WTC11 (cell line): ENCODE measurements around the gene OR5K3. TPM values are rescaled to one million over a fixed set of nuclear protein-coding genes. Genes with fewer than 3 reads are reported as not detected.

Experiments used
- ATAC-seq: fragments of 200-7000 bp; cut with Tn5 transposase; 2 replicates; pipeline ENCODE4 v1.10.0; 2021; ENCODE audit warnings: mild to moderate bottlenecking, moderate library complexity
- CTCF ChIA-PET: fragments of 300-600 bp; sonication (Branson Sonifier 250); formaldehyde crosslinking; loops from one replicate; lab custom pipeline; 2021; ENCODE audit warnings: antibody characterized with exemption; lab: Charles Lee
- POLR2A ChIA-PET: fragments of 350-600 bp; sonication (Branson Sonifier 250); formaldehyde crosslinking; loops from one replicate; lab custom pipeline; 2021; ENCODE audit warnings: antibody characterized with exemption; lab: Charles Lee
- DNase-seq: peaks from one replicate; pipeline ENCODE4 v3.0.0; 2021; ENCODE audit warnings: low spot score
- H3K27ac Mint-ChIP-seq: 2 replicates; pipeline ENCODE4 v1.8.0; 2021; ENCODE audit warnings: mixed read lengths
- H3K27me3 Mint-ChIP-seq: 2 replicates; pipeline ENCODE4 v1.8.0; 2021; ENCODE audit warnings: low read depth, mild to moderate bottlenecking, moderate library complexity, mixed read lengths
- H3K36me3 Mint-ChIP-seq: 2 replicates; pipeline ENCODE4 v1.8.0; 2021; ENCODE audit warnings: mixed read lengths
- H3K4me1 Mint-ChIP-seq: 2 replicates; pipeline ENCODE4 v1.8.0; 2022; ENCODE audit warnings: mixed read lengths
- H3K4me3 Mint-ChIP-seq: 2 replicates; pipeline ENCODE4 v1.8.0; 2021; ENCODE audit warnings: mild to moderate bottlenecking, moderate library complexity, mixed read lengths
- H3K9me3 Mint-ChIP-seq: 2 replicates; pipeline ENCODE4 v1.8.0; 2021; ENCODE audit warnings: mixed read lengths
- AR ChIP-seq: fragments of 250-450 bp; sonication (Bioruptor Pico); IDR thresholded peaks from 2 replicates; pipeline ENCODE4 v1.9.0; 2021; ENCODE audit warnings: mild to moderate bottlenecking
- ATF3 ChIP-seq: sonication (generic); formaldehyde crosslinking; conservative IDR thresholded peaks from 2 replicates; pipeline ENCODE4 v1.8.1; 2022; ENCODE audit warnings: mild to moderate bottlenecking, missing genetic modification reagents
- E2F1 ChIP-seq: sonication (generic); formaldehyde crosslinking; IDR thresholded peaks from 2 replicates; pipeline ENCODE4 v1.8.0; 2022; ENCODE audit warnings: mild to moderate bottlenecking, missing genetic modification reagents
- ELF4 ChIP-seq: sonication (generic); formaldehyde crosslinking; IDR thresholded peaks from 2 replicates; pipeline ENCODE4 v1.8.1; 2022; ENCODE audit warnings: low read depth, mild to moderate bottlenecking, moderate library complexity, missing genetic modification reagents
- EMX1 ChIP-seq: fragments of 250-450 bp; sonication (Bioruptor Pico); IDR thresholded peaks from 2 replicates; pipeline ENCODE4 v1.8.0; 2021; ENCODE audit warnings: mild to moderate bottlenecking
- FOXK1 ChIP-seq: sonication (generic); formaldehyde crosslinking; IDR thresholded peaks from 2 replicates; pipeline ENCODE4 v1.8.0; 2022; ENCODE audit warnings: mild to moderate bottlenecking, moderate library complexity, missing genetic modification reagents
- GABPB1 ChIP-seq: sonication (generic); formaldehyde crosslinking; IDR thresholded peaks from 2 replicates; pipeline ENCODE4 v1.8.1; 2023; ENCODE audit warnings: mild to moderate bottlenecking, missing genetic modification reagents
- GRHL2 ChIP-seq: fragments of 250-450 bp; sonication (Bioruptor Pico); IDR thresholded peaks from 2 replicates; pipeline ENCODE4 v1.8.0; 2022; ENCODE audit warnings: mild to moderate bottlenecking, moderate library complexity; ENCODE audit not compliant: insufficient replicate concordance, severe bottlenecking
- GTF2I ChIP-seq: fragments of 250-450 bp; sonication (Bioruptor Pico); conservative IDR thresholded peaks from 2 replicates; pipeline ENCODE4 v1.4.0; 2021; ENCODE audit warnings: mild to moderate bottlenecking
- HMGXB4 ChIP-seq: sonication (generic); formaldehyde crosslinking; IDR thresholded peaks from 2 replicates; pipeline ENCODE4 v1.8.1; 2023; ENCODE audit warnings: mild to moderate bottlenecking, moderate library complexity, missing genetic modification reagents
- KAT7 ChIP-seq: sonication (generic); formaldehyde crosslinking; IDR thresholded peaks from 2 replicates; pipeline ENCODE4 v1.8.1; 2023; ENCODE audit warnings: missing genetic modification reagents, mild to moderate bottlenecking, borderline replicate concordance
- NFE2L1 ChIP-seq: sonication (generic); formaldehyde crosslinking; IDR thresholded peaks from 2 replicates; pipeline ENCODE4 v1.8.1; 2023; ENCODE audit warnings: missing genetic modification reagents
- SMAD3 ChIP-seq: sonication (generic); formaldehyde crosslinking; IDR thresholded peaks from 2 replicates; pipeline ENCODE4 v1.8.0; 2022; ENCODE audit warnings: missing genetic modification reagents, mild to moderate bottlenecking, borderline replicate concordance
- SOX15 ChIP-seq: fragments of 250-450 bp; sonication (Bioruptor Pico); IDR thresholded peaks from 2 replicates; pipeline ENCODE4 v1.9.0; 2021; ENCODE audit warnings: mild to moderate bottlenecking
- TCF7 ChIP-seq: sonication (generic); formaldehyde crosslinking; IDR thresholded peaks from 2 replicates; pipeline ENCODE4 v1.8.0; 2022; ENCODE audit warnings: mild to moderate bottlenecking, low read depth, missing genetic modification reagents, moderate library complexity
- TEAD4 ChIP-seq: sonication (generic); formaldehyde crosslinking; IDR thresholded peaks from 2 replicates; pipeline ENCODE4 v1.8.0; 2022; ENCODE audit warnings: mild to moderate bottlenecking, missing genetic modification reagents
- ZNF138 ChIP-seq: sonication (generic); formaldehyde crosslinking; conservative IDR thresholded peaks from 2 replicates; pipeline ENCODE4 v1.8.1; 2022; ENCODE audit warnings: mild to moderate bottlenecking, moderate library complexity, missing genetic modification reagents
- ZNF219 ChIP-seq: sonication (generic); formaldehyde crosslinking; IDR thresholded peaks from 2 replicates; pipeline ENCODE4 v1.8.0; 2023; ENCODE audit warnings: missing genetic modification reagents, mild to moderate bottlenecking, borderline replicate concordance
- ZNF232 ChIP-seq: sonication (generic); formaldehyde crosslinking; IDR thresholded peaks from 2 replicates; pipeline ENCODE4 v1.8.0; 2022; ENCODE audit warnings: mild to moderate bottlenecking, missing genetic modification reagents
- ZNF263 ChIP-seq: sonication (generic); formaldehyde crosslinking; IDR thresholded peaks from 2 replicates; pipeline ENCODE4 v1.8.1; 2022; ENCODE audit warnings: low read depth, mild to moderate bottlenecking, moderate library complexity, missing genetic modification reagents
- ZNF281 ChIP-seq: sonication (generic); formaldehyde crosslinking; IDR thresholded peaks from 2 replicates; pipeline ENCODE4 v1.8.0; 2023; ENCODE audit warnings: mild to moderate bottlenecking, missing genetic modification reagents
- ZNF396 ChIP-seq: fragments of 250-450 bp; sonication (Bioruptor Pico); IDR thresholded peaks from 2 replicates; pipeline ENCODE4 v1.8.0; 2021; ENCODE audit warnings: mild to moderate bottlenecking, moderate library complexity, borderline replicate concordance
- total RNA-seq: library from RNA; stranded (reverse); gene quantifications from 3 replicates; pipeline ENCODE4 v1.2.3, GENCODE V29; 2021
- TF ChIP-seq, protein P1 (sequence below): fragments of 250-450 bp; sonication (Bioruptor Pico); IDR thresholded peaks from 2 replicates; pipeline ENCODE4 v1.8.0; 2021; ENCODE audit warnings: mild to moderate bottlenecking
- TF ChIP-seq, protein P2 (sequence below): fragments of 250-450 bp; sonication (Bioruptor Pico); IDR thresholded peaks from 2 replicates; pipeline ENCODE4 v2.1.2; 2022; ENCODE audit warnings: mild to moderate bottlenecking, moderate library complexity
- TF ChIP-seq, protein P3 (sequence below): sonication (generic); formaldehyde crosslinking; IDR thresholded peaks from 2 replicates; pipeline ENCODE4 v1.8.1; 2022; ENCODE audit warnings: mild to moderate bottlenecking, moderate library complexity, missing genetic modification reagents

The OR5K3 gene
- total RNA-seq, 1 experiment from 2014 or later = not detected

GRCh38 chr3:98376631-98377030 is 13.8 kb upstream of the OR5K3 start:
- no peak for DNase-seq
- ChIA-PET POLR2A (no interaction called here), CTCF (no interaction called here)
- no peaks in the 10 kb centered on the region for H3K36me3 Mint-ChIP-seq
- no peak overlapping the region for H3K4me3 Mint-ChIP-seq
- H3K4me1 Mint-ChIP-seq = no peaks in the 10 kb centered on the region
- TF ChIP-seq ELF4 (CRISPR knock-in tag) (no peak), ZNF396 (CRISPR knock-in tag) (no peak), ZNF263 (CRISPR knock-in tag) (no peak), KAT7 (CRISPR knock-in tag) (no peak), FOXK1 (CRISPR knock-in tag) (no peak), GTF2I (CRISPR knock-in tag) (no peak), NFE2L1 (CRISPR knock-in tag) (no peak), ZNF219 (CRISPR knock-in tag) (no peak), ZNF281 (CRISPR knock-in tag) (no peak), SMAD3 (CRISPR knock-in tag) (no peak), ATF3 (CRISPR knock-in tag) (no peak), EMX1 (no peak), HMGXB4 (CRISPR knock-in tag) (no peak), ZNF232 (CRISPR knock-in tag) (no peak)
- H3K9me3 Mint-ChIP-seq = 0 out of 2 replicates have a peak, but pooled peaks cover 8% of the 10 kb centered on the region
- no peak overlapping the region for H3K27ac Mint-ChIP-seq
- H3K27me3 Mint-ChIP-seq = no peaks in the 10 kb centered on the region
- no peak for ATAC-seq

DNA sequence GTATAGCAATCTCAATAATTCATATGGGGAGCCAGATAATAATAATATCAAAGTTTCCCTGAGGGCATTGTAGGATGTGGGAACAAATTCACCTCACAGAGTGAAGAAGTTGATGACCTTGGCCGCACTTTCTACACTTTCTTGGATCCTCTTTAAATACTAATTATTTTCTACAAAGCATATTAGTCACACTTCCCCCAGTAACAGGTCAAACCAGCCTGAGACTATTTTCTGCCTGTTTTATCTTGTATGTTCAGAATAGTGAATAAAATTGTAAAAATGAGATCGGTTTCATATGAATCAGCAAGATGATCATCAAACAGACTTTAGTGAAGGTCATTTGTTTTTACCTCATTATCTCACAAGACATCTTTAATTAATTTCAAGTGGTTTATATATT is 2.3 kb upstream of the OR5K3 start:
- H3K27me3 Mint-ChIP-seq = no peaks in the 10 kb centered on the region
- no peak for DNase-seq
- H3K36me3 Mint-ChIP-seq = no peaks in the 10 kb centered on the region
- H3K4me3 Mint-ChIP-seq = no peak overlapping the region
- ChIA-PET POLR2A (no interaction called here), CTCF (no interaction called here)
- H3K9me3 Mint-ChIP-seq = no peaks in the 10 kb centered on the region
- no peaks in the 10 kb centered on the region for H3K4me1 Mint-ChIP-seq
- no peak overlapping the region for H3K27ac Mint-ChIP-seq
- ATAC-seq = no peak
- TF ChIP-seq E2F1 (CRISPR knock-in tag) (no peak), SOX15 (no peak), ZNF138 (no peak), TEAD4 (CRISPR knock-in tag) (no peak), GRHL2 (CRISPR knock-in tag) (no peak), FOXK1 (CRISPR knock-in tag) (no peak), TCF7 (CRISPR knock-in tag) (no peak), AR (CRISPR knock-in tag) (no peak), GABPB1 (CRISPR knock-in tag) (no peak)
- TF ChIP-seq, protein P1, sequence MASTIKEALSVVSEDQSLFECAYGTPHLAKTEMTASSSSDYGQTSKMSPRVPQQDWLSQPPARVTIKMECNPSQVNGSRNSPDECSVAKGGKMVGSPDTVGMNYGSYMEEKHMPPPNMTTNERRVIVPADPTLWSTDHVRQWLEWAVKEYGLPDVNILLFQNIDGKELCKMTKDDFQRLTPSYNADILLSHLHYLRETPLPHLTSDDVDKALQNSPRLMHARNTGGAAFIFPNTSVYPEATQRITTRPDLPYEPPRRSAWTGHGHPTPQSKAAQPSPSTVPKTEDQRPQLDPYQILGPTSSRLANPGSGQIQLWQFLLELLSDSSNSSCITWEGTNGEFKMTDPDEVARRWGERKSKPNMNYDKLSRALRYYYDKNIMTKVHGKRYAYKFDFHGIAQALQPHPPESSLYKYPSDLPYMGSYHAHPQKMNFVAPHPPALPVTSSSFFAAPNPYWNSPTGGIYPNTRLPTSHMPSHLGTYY (CRISPR knock-in tag) = no peak
- TF ChIP-seq, protein P2, sequence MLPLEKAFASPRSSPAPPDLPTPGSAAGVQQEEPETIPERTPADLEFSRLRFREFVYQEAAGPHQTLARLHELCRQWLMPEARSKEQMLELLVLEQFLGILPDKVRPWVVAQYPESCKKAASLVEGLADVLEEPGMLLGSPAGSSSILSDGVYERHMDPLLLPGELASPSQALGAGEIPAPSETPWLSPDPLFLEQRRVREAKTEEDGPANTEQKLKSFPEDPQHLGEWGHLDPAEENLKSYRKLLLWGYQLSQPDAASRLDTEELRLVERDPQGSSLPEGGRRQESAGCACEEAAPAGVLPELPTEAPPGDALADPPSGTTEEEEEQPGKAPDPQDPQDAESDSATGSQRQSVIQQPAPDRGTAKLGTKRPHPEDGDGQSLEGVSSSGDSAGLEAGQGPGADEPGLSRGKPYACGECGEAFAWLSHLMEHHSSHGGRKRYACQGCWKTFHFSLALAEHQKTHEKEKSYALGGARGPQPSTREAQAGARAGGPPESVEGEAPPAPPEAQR = no peak
- TF ChIP-seq, protein P3, sequence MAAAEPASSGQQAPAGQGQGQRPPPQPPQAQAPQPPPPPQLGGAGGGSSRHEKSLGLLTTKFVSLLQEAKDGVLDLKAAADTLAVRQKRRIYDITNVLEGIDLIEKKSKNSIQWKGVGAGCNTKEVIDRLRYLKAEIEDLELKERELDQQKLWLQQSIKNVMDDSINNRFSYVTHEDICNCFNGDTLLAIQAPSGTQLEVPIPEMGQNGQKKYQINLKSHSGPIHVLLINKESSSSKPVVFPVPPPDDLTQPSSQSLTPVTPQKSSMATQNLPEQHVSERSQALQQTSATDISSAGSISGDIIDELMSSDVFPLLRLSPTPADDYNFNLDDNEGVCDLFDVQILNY (CRISPR knock-in tag) = no peak
